ENCODE data around the gene BTG3. TPM values are rescaled to one million over a fixed set of nuclear protein-coding genes. Genes with fewer than 3 reads are reported as not detected.

Gene BTG3
- total RNA-seq, 3 donors from 2014 or later: 34.1 to 60.0 (median 55.6) TPM

DNA sequence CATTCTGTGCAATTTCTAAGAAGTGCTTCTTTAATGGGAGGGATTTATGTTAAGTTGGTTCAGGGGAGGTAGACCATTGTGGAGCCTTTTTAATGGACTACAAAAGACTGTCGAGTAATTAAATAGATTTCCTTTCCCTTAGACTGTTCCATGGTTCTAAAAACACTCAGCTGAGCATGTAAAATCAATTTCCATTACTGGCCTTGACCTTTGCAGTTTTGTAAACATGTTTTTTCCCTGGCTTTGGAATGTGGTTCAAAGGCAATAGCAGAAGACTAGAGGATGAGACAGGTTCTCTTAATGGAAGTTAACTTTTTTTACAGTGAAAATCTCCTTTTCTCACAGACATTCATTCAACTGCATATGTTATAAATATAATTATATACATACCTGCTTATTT is 37.6 kb upstream of the BTG3 start:
- TF ChIP-seq POLR2A (IDR thresholded peaks at IDR 0.05) (no peak), POLR2AphosphoS5 (IDR thresholded peaks at IDR 0.05) (no peak), CTCF (IDR thresholded peaks at IDR 0.05) (no peak)
- intact Hi-C loops (cut with DNase I; ENCODE audit: low total_unique reads): no loop called here
- H3K4me1 ChIP-seq: no peaks in the 10 kb centered on the region

GRCh38 chr21:17646790-17647189 is 34.1 kb upstream of the BTG3 start:
- Histone ChIP-seq H3K4me3 (no peak overlapping the region), H3K4me1 (no peaks in the 10 kb centered on the region), H3K36me3 (no peaks in the 10 kb centered on the region), H3K27me3 (no peaks in the 10 kb centered on the region), H3K9me3 (no peaks in the 10 kb centered on the region), H3K27ac (no peak overlapping the region)
- TF ChIP-seq POLR2A (IDR thresholded peaks at IDR 0.05) (no peak), POLR2AphosphoS5 (IDR thresholded peaks at IDR 0.05) (no peak), CTCF (IDR thresholded peaks at IDR 0.05) (no peak)
- no peak for DNase-seq (ENCODE audit: low spot score in 2 of 2)
- intact Hi-C loops (cut with DNase I; ENCODE audit: low total_unique reads): no loop called here

More for the DNA sequence above, 37.6 kb upstream of the BTG3 start:
- H3K36me3 ChIP-seq: no peaks in the 10 kb centered on the region
- H3K27ac ChIP-seq: no peak overlapping the region
- H3K4me3 ChIP-seq: no peak overlapping the region
- DNase-seq (ENCODE audit: low spot score in 2 of 2): no peak
- H3K27me3 ChIP-seq: no peaks in the 10 kb centered on the region
- H3K9me3 ChIP-seq: no peaks in the 10 kb centered on the region

GRCh38 chr21:17644186-17644585 is 31.5 kb upstream of the BTG3 start:
- intact Hi-C loops (cut with DNase I; ENCODE audit: low total_unique reads): no loop called here
- DNase-seq (ENCODE audit: low spot score in 2 of 2): no peak
- peaks cover 0 to 6% of the 10 kb centered on the region in 2 donors for H3K9me3 ChIP-seq
- H3K27me3 ChIP-seq: no peaks in the 10 kb centered on the region
- H3K4me1 ChIP-seq: no peaks in the 10 kb centered on the region
- no peak for TF ChIP-seq CTCF (IDR thresholded peaks at IDR 0.05)
- TF ChIP-seq POLR2A (IDR thresholded peaks at IDR 0.05): no peak
- TF ChIP-seq POLR2AphosphoS5 (IDR thresholded peaks at IDR 0.05): no peak
- no peak overlapping the region for H3K4me3 ChIP-seq
- H3K36me3 ChIP-seq: no peaks in the 10 kb centered on the region
- H3K27ac ChIP-seq: no peak overlapping the region

GRCh38 chr21:17640821-17641220 is 28.1 kb upstream of the BTG3 start:
- no peak overlapping the region for H3K4me3 ChIP-seq
- intact Hi-C loops (cut with DNase I; ENCODE audit: low total_unique reads): no loop called here
- H3K36me3 ChIP-seq: no peaks in the 10 kb centered on the region
- DNase-seq (ENCODE audit: low spot score in 2 of 2): no peak
- no peaks in the 10 kb centered on the region for H3K27me3 ChIP-seq
- TF ChIP-seq POLR2AphosphoS5 (IDR thresholded peaks at IDR 0.05): no peak
- TF ChIP-seq POLR2A (IDR thresholded peaks at IDR 0.05): no peak
- peaks cover 0 to 6% of the 10 kb centered on the region in 2 donors for H3K9me3 ChIP-seq
- no peaks in the 10 kb centered on the region for H3K4me1 ChIP-seq
- no peak overlapping the region for H3K27ac ChIP-seq

DNA sequence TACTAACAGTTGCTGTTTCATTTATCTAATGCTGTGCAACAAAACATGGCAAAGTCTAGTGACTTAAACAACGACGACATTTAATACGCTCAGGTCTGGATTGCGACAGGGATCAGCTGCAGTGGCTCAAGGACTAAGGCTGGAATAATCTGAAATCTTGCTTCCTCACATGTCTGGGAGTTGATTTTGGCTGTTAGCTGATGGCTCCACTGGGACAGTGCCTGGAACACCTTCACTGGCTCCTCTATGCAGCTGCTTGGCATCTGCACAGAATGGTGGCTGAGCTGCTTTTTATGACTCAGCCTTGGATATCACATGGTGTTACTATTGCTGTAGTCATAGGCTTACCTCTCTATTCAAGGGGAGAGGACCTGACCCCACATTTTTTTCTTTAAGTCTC is 24.0 kb upstream of the BTG3 start:
- intact Hi-C loops (cut with DNase I; ENCODE audit: low total_unique reads): loop anchor here (10.0 kb wide), 1 partner anchor 1902 kb away; no protein-coding TSS in a partner anchor
- Histone ChIP-seq H3K27ac (no peak overlapping the region), H3K4me3 (no peak overlapping the region), H3K9me3 (peaks cover 0 to 6% of the 10 kb centered on the region in 2 donors), H3K4me1 (no peaks in the 10 kb centered on the region), H3K36me3 (no peaks in the 10 kb centered on the region), H3K27me3 (no peaks in the 10 kb centered on the region)
- TF ChIP-seq POLR2AphosphoS5 (IDR thresholded peaks at IDR 0.05): no peak
- TF ChIP-seq POLR2A (IDR thresholded peaks at IDR 0.05): no peak
- TF ChIP-seq CTCF (IDR thresholded peaks at IDR 0.05): no peak
- no peak for DNase-seq (ENCODE audit: low spot score in 2 of 2)

GRCh38 chr21:17631195-17631594 is 18.5 kb upstream of the BTG3 start:
- intact Hi-C loops (cut with DNase I; ENCODE audit: low total_unique reads): loop anchor here (10.0 kb wide), 1 partner anchor 1896 kb away; no protein-coding TSS in a partner anchor
- no peaks in the 10 kb centered on the region for H3K9me3 ChIP-seq
- TF ChIP-seq CTCF (IDR thresholded peaks at IDR 0.05): no peak
- TF ChIP-seq POLR2A (IDR thresholded peaks at IDR 0.05): no peak
- no peak for TF ChIP-seq POLR2AphosphoS5 (IDR thresholded peaks at IDR 0.05)
- DNase-seq (ENCODE audit: low spot score in 2 of 2): no peak
- H3K36me3 ChIP-seq: no peaks in the 10 kb centered on the region
- no peaks in the 10 kb centered on the region for H3K4me1 ChIP-seq
- H3K4me3 ChIP-seq: no peak overlapping the region
- no peak overlapping the region for H3K27ac ChIP-seq
- H3K27me3 ChIP-seq: no peaks in the 10 kb centered on the region
